CD4-positive, alpha-beta T cell treated with Interferon alpha-2 for 1 hour (primary cell): ENCODE results near the gene GABBR1.

Source experiments
- DNase-seq, 2 donors: peaks; one replicate each; pipeline ENCODE4 v3.0.0-alpha.2; 2020 to 2022

Gene GABBR1

DNA sequence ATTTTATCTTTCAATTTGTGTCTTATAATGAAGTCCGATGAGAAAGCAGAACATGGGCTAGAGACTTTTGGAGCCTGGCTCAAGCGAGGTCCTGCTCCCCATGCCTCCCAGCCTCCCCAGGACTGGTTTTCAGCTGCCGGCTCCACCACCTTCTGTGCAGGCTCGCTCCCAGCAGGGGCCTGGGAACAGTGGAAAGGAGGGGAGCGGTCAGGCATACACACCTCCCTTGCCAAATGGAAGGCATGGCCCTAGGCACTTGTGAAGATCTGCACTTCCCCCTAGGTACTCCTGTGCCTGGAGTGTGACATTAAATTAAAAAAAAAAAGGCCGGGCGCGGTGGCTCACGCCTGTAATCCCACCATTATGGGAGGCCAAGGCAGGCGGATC, 19.2 kb upstream of the GABBR1 start:
- no peak for DNase-seq

DNA sequence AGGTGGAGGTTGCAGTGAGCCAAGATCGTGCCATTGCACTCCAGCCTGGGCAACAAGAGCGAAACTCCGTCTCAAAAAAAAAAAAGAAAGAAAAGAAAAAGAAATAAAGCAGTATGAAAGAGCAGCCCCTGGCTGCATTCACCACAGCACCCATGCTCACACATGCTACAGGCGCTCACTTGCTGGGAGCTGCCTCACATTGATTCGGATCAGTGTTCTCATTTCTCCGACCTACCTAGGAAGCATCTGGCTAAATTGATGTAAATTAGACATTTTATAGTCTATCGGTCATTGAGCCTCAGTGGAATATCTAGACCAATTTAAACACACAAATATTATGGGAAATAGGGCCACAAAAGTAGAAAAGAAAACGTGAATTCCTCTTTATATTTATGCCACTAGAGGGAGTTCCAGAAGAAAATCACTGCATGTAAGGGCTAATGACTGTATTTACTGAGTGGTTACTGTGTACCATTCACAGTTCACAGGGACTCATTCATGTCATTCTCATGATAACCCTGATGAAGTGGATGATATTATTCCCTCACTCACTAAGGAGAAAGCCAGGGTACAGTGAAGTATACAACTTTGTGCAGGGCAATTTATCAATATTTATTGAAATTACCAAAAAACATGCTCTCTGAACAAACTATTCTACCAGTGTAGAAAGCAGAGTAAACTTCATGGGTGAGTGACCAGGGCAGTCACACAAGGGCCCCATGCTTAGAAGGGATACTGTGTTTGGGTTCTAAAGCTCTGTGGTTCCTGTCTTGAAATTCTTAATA, 18.6 kb upstream of the GABBR1 start:
- DNase-seq, result peak in 1 of 2 donors; percentile 59

DNA sequence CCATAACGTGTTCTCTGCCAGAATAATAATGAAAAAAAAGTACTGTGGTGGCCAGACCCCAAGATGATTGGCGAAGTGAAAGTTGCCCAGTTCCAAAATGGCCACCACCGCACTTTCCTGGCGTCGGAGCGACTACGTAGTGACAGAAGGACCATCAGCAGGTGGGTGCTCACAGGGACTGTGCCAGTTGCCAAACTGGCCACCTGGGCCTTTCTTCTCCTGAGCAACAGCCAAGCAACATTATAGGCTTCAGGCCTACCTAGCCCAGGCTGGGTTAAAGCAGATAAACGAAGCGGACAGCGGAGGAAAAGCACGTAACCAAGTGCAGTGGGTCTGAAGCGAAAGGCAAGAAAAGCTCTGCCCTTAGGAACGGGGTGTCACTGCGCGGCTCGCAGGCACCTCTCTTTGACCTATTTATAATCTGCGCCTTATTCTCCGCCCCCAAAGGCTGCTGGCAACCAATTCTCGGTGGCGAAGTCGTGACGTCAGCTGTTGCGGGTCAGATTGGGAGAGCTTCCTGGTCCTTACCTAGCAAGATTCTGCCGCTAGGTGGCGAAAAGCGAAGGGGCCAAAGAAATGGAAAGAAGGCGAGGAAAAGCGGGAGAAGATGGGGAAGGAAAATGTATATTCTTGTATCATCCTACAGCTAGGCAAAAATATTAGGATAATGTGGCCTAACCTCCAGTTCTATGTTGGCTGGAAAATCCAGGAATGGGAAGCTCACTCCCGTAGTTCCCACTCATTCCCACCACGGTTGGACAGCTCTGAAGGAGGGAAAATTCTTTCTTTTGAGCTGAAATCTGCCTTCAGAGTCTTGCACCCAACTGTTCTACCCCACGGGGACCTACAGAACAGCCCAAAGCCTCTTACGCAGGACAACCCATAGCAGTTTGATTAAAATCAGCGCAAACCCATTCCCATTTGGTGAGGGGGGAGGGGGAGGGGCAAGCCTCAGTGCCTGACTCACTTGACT, 17.0 kb upstream of the GABBR1 start:
- peak; percentile 98 to 99 for DNase-seq

DNA sequence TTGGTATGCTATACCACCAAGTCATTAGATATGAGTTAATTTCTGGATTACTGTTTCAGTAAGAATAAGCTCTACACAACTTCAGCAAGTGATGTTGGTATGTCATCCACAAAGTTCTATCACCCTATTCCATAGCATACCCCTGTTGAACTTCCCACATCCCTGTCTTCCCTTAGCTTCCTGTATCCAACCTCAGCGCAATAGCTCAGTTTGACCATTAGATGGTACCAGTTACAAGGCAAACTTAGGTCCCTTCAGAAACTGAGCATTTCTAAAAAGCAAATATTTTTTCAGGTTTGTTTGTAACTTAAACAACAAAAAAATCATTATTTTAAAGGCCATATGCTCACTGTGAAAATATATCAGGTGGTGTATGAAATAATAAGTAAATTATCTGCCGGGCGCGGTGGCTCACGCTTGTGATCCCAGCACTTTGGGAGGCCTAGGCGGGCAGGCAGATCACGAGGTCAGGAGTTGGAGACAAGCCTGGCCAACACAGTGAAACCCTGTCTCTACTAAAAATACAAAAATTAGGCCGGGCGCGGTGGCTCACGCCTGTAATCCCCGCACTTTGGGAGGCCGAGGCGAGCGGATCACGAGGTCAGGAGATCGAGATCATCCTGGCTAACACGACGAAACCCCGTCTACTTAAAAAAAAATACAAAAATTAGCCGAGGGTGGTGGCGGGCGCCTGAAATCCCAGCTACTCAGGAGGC, 15.1 kb upstream of the GABBR1 start:
- no peak for DNase-seq

DNA sequence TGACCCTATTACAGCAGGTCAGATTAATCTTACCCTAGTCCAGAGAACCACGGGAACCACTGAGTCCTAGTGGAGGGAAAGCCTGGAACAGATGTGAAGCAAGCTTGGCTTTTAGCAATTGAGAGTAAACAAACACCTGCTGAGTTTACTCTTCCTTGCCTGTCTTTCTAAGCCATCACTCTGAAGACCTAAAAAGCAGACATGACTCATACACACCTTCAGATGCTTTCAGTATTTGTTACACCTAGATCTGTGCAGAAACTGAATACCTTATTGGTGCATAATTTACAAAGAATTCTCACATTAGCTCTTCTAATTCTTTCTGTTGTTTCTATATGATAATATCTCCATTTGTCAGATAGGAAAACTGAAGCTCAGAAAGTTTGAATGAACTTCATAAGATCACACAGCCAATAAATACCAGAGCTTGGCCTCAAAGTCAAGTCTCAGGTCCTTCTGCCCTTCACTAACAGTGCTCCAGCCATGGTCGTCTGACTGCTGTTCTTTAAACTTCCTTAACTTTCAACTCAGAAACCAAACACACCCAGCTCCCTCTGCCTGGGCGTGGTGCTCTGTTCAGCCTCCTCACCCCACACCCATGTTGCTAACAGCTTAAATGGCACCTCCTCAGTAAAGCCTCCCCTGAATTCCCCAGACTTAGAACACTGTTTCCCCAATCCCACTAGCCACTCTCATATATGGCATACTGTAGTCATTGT, 8.6 kb upstream of the GABBR1 start:
- peak; percentile 20 to 43 for DNase-seq

DNA sequence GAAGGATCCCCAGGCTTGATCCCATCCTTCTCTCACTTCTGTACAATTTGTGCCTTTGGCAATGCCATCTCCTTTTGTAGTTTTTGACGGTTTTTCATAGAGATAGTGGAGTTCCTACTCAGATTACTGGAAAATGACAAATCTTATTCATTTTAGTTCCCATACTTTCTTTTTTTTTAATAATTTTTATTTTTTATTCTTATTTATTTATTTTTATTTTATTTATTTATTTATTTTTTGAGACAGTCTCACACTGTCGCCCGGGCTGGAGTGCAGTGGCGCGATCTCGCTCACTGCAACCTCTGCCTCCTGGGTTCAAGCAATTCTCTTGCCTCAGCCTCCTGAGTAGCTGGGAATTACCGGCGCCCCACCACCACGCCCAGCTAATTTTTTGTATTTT, 4.3 kb upstream of the GABBR1 start:
- no peak for DNase-seq

DNA sequence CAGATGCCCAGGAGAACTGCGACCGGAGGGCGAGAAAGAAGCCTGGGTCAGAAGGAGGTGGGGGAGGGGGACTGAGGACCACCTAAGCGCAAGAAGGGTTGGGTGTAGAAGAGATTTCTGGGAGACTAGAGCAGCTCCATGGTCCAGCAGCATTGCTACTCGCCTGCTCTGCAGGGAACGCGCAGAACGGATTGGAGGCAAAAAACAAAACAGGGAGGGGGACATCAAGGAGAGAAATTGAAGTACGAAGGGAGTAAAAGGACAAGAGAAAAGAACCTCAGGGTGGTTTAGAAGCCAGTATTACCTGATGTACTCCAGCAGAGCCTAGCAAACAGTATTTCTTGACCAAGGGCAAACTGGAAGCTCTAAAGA, 537 bp upstream of the GABBR1 start:
- no peak for DNase-seq

DNA sequence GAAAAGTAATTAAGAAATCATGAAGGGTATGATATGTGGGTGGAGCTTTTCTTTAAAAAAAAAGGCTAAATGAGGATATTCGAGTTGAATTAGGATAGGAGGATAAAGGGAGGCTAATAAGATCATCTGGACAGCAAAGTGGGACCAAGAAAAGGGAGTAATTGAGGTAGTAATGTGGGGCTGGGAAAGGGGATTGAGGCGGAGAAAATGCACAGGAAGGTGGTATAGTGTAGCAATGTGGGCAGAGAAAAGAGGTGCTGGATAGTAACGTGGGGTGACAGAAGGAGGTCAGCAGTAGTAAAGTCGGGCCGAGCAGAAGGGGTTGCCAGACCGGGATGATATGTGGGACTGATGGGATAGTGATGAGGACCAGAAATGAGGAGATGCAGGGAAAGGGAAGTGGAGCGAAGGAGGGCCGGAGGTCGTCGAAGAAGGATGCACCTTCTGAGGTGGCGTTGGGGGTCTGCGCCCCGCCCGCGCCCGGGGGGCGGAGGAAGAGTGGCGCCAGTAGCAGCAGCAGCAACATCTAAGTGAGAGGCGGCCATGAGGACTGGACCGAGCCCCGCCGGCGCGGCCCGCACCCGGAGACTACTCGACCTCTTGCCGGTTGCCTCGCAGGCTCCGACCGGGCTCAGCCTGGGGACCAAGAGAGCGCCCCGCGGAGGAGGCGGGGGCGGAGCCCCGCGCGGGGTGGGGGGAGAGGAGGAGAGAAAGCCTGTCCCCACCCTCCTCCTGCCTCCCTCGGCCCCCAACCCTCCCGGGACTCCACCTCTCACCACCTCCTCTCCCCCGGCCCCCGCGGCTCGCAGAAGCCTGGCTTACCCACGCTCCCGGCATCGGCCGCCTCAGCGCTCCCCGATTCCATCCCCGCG, 887 bp downstream of the GABBR1 start:
- peak; percentile 74 to 75 for DNase-seq

DNA sequence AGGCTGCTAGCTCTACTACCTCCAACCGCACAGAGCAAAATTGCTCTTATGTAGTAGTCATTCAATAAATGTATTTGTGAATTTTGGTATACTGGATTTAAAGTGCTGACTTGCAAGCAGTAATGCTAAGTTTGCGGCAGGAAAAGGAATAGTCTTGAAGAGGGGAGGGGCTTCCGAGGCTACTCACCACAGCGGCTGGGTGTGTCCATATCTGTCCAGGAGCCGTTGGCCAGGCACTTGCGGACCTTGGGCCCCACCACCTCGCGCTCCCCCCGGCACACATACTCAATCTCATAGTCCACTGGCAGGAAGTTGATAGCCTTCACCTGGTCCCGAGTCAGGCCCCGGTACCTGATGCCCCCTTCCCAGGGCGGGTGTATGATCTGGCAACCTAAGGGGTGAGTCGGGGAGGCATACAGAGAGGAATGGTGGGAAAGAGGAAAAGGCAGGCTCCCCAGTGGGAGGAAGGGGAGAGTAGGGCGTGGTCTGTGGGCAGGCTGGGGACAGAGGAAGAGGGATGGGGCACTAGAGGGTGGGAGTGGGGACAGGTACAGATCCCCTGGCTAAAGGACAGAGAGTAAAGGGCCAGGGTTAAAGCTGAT, 1.7 kb downstream of the GABBR1 start:
- DNase-seq, result no peak

DNA sequence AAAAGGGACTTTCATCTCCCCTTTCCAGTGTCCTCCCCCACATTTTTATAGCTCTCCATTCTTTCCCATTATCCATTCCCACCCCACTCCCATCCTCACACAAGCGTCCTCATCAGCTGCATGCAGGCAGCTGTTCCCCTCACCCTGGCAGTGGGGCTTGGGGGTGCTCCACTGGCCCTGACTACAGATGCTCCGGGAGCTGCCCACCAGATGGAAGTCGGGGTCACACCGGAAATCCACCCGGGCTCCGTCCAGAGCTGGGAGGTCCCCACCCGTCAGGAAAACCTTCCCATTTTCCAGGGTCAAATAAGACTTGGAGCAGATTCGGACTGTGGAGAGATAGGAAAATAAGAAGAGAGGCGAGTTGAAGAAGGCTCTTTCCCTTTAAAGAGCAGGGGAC, 2.7 kb downstream of the GABBR1 start:
- DNase-seq, result no peak

DNA sequence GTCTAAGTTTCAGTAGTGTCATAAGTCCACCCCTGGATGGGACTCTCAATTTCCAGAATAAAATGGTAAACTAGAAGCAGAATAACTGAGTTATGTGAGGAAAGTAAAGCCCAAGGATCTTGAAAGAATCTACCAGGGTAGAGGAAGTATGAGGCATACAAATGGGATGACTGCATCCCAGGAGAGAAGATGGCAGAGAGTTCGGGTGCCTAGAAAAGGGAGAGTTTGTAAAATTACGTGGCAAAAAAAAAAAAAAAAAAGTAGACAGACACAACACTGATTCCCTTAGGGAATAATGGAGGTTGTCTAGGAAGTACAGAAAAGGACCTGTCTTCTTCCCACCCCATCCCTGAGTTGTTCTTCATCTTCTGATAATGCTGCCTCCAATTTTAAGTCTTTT, 3.4 kb downstream of the GABBR1 start:
- no peak for DNase-seq

DNA sequence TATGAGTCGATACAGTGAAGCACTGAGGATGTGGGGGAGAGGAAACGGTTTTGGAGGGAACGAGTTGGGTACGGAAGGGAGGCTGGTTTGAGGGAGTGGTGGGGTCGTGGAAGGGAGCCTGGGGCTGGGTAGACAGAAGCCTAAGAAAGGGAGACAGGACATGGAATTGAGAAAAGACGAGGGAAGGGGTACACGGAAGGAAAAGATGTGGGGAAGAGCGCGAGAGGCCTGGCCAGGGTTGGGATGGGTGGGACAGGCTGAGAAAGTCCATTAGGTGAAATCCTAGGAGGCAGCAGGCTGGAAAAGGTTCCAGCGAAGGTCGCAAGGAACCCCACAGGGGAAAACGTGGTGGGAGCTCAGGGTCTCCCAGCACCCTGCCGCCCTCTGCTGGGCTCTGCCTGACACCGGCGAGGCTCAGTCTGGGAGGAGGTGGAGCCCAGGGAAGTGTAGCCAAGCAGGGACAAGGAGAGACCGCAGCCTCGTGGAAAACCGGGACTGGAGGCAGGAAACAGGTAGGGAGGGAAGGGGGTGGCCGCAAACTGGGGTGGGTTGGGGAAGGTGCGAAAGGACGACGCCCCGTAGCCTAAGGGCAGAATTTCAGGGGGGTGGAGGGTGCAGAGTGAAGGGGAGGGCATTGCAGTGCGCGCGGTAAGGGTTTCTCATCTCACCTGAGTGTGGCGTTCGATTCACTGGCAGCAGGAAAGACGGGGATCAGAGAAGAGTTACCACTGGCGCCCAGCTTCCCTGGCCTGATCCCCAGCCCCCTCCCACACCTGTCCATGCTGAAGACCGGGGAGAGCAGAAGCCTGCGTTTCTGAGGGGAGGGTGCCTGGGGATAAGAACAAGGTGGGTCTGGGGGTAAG, 4.3 kb downstream of the GABBR1 start:
- peak; percentile 27 to 54 for DNase-seq

DNA sequence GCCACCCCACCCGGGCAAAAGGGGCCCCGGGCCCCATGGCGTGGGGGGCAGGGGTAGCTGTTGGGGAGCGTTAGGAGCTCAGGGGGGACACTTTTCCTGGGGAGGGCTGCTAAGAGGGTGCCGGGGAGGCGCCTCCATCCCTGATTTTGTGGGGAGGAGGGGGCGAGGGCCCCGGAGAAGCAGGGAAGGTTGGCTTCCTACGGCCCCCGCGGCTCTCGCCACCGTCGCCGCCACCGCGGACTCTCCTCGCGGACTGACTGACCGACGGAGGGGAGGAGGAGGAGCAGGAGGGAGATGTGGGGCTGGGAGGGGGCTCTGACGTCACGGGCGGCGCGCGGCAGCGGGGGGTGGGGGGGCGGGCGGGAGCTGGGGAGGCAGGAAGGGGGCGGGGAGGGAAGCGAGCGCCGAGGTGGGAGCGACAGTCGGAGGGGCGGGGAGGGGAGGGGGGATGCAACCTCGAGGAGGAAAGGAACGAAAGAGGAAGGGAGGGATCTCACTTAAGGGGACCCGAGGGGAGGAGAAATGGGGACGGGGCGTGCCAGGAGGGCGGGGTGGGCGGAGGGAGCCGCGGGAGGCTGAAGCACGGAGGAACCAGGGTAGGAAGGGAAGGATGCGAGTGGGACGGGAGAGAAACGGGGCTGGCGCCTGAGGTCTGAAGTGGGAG, 5.1 kb downstream of the GABBR1 start:
- peak; percentile 54 to 77 for DNase-seq

DNA sequence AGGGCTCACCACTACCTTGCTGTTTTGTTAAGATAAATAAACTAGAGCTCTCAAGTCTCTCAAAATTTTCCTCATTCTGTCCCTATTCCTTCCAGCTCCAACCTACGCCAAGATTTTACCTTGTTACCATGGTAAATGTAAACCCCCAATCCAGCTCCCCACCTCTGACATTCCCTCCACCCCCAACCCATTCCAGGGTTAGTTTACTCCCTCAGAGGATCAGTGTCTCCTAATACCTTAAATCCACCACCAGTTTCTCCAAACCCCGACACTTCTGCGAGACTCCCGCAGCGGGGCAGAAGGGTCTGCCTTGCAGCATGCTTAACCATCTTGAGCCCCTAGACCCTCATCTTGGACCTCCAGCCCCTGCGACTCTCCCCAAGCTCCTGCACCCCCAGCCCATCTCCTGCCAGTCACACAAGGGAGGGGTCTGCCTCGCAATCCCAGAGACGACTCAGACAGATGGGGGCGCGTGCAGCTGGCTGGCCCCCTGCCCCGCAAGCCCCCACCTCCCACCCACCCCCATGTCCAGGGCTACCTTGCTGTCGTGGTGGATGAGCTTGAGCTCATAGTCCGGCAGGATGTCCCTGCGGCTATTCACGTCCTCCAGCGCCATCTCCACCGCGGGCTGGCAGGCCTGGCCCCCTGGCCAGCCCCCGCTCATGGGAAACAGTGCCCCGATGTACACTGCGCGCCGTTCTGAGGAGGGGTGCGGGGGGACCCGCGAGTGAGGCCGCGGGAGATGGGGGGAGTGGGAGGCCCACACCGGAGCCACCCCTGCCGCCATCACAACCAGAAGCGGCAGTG, 5.8 kb downstream of the GABBR1 start:
- no peak for DNase-seq

DNA sequence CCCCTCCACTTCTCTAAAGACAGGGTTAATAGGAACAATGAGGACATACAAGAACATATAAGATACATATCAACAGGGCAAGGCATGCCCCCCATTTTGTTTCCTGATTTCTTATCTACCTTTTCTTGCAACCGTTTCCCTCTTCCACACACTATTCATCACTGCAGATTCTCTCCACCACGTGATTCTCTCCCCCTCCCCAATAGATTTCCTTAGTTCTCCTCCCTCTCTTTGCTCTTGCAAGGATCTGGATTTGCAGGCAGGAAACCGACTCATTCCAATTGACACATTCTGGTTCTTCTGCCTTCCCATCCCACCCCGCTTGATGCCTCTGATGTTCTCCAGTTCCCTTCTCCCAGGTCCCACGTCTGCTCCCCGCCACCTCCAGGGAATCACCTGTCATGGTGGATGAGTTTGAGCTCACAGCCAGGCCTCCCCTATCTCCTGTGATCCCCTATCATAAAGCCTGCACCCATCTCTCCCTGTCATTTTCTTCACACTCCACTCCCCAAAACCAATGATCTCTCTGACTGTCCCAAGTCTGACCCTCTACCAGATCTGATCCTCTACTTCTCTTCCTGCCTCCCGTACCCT, 7.5 kb downstream of the GABBR1 start:
- no peak for DNase-seq

DNA sequence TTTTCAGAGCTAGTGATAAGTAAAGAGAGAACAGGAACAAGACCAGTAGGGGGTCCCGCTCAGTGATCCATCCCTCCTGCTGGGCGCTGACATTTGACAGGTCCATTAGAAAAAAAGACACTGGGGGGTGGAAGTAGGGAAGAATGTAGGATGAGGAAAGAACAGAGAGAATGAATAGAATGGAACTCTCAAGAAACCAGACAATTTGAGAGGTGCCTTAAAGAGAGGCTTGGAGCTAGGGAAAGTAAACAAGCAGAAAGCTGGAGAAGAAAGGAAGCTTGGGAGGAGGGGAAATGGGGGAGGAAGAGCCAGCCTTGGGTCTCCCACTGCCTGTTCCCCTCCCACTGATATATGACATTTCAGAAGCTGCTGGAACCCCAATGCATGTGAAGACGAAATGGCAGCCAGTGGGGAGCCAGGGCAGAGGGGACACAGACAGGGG, 8.4 kb downstream of the GABBR1 start:
- DNase-seq, result no peak

DNA sequence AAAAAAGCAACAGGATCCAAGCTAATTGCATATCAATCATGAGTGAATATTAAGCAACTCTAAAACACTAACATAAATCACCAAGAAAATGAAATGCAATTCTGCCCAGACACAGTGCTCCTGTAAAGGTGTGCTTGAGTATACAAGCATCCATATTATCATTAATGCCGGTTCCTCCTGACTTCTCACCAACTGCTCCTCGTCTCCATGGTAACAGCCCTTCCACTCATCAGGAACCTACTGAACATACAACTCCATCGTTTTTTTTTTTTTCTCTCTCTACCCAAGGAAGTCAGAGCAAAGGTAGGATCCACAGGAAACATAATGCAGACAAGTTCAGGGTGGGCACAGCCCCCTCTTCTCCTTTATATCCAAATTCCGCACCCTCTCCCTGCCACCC, 12.4 kb downstream of the GABBR1 start:
- DNase-seq, result no peak

DNA sequence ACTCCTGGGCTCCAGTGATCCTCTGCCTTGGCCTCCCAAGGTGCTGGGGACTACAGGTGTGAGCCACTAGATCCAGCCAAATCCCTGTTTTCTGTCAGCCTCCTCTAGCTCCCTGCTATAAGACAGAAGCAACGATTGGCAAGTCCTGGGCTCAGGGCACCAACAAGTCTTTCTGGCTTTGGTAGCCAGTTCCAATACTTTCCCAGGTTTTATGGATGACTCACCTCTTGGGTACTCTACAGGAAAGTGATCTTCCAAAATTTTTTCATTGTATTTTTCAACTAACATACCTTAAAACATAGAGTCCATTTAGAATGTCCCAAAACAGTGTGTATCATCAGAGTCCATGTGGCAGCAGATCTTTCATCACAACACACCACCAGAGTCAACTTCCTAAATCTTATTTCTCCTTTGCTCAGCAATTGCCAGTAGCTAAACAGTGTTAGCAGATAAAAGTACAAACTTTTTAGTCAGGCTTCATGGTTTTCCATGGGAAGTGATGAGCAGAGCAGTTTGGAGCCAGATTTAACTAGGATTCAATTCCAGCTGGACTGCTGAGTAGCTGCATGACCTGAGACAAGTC, 13.3 kb downstream of the GABBR1 start:
- DNase-seq, result no peak
